Measurements from ENCODE around the gene GNL2.
A peak's percentile ranks its signal among the peaks of the same experiment; 100 is the strongest.
"Not testable (repeated sequence)": the region's sequence is repeated elsewhere in the genome, so short reads cannot be mapped to it uniquely, and the experiment has no call there.

GNL2 gene

DNA sequence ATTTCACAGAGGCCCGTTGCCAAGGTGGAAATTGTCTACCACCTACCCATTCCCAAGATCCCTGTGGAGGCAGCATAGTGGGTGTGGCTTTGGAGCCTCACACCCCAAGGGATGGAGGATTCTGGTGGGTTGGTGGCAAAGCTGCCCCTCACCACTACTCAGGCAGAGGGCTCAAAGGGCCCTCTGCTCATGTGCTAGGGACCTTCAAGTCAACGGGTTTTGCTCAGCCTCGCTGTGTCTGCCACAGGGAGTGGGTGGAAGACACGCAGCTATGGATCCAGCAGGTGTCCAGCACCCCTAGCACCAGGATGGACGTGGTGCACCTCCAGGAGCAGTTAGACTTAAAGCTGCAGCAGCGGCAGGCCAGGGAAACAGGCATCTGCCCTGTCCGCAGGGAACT lies 36.7 kb downstream of the GNL2 start:
- no peak for DNase-seq

DNA sequence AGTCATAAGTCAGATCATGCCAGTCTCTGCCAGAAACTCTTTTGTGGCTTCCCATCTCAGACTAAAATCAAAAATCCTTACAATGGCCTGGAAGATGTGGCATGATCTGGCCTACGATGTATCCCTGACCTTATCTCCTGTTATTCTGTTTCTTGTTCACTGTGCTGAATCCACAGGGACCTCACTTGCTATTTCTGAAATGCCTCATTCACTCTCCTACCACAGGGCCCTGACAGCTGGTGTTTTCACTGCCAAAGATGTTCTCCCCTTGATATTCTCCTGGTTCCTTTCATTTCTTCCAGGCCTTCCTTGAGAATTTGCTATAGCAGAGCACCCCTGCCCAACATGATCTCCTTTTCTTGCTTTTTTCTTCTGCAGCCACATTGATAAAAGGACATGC lies 37.3 kb downstream of the GNL2 start:
- no peak for DNase-seq

GRCh38 chr1:37557402-37557801 lies 38.3 kb downstream of the GNL2 start:
- DNase-seq, result no peak

DNA sequence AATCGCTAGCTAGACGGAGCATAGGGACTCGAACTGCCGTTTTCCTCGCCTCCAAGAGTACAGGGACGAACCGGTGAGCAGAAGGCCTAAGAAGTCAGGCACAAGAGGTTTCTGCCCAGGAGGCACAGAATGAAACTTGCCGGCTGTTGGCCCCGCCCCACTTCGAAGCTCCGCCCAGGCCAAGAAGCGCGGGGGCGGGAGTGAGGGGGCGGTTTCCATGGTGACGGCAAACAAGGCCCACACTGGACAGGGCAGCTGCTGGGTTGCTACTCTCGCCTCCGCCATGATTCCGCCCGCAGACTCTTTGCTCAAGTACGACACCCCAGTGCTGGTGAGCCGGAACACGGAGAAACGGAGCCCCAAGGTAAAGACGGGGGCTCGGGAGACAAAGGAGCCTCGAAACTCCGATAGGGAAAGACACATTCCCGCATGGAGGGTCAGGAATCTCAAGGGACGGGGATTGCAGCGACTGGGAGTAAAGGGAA lies 39.0 kb downstream of the GNL2 start, which contains the start of gene DNALI1:
TSS of gene DNALI1 (plus strand) at position 229 of the 485 bp plus-strand sequence. CDS start at position 284, 55 bp downstream.
- DNase-seq, result peak; percentile 35

GRCh38 chr1:37553927-37554808 lies 41.6 kb downstream of the GNL2 start, which contains the start of gene SNIP1:
SNIP1 (minus strand) TSS chr1:37554293; CDS start chr1:37554229, 64 bp downstream.
- DNase-seq, result peak; percentile 97

- no peak for DNase-seq
Measured at GRCh38 chr1:37553598-37553926, 42.2 kb downstream of the GNL2 start.

- no peak for DNase-seq
Measured at GRCh38 chr1:37549341-37549740, 46.4 kb downstream of the GNL2 start.

DNA sequence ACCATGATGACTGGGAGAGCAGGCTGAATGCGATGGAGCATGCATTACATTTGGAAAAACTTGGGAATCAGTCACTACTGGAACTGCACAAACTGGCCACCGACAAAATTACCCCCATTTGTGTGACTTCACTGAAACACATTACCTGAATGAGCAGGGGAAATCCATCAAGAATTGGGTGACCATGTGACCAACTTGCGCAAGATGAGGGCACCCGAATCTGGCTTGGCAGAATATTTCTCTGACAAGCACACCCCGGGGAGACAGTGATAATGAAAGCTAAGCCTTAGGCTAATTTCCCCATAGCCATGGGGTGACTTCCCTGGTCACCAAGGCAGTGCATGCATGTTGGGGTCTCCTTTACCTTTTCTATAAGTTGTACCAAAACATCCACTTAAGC lies 50.7 kb downstream of the GNL2 start:
- DNase-seq, result no peak

GRCh38 chr1:37544530-37544929 lies 51.2 kb downstream of the GNL2 start:
- DNase-seq, result no peak

- no peak for DNase-seq
Measured at GRCh38 chr1:37540036-37540785, 55.5 kb downstream of the GNL2 start.

DNA sequence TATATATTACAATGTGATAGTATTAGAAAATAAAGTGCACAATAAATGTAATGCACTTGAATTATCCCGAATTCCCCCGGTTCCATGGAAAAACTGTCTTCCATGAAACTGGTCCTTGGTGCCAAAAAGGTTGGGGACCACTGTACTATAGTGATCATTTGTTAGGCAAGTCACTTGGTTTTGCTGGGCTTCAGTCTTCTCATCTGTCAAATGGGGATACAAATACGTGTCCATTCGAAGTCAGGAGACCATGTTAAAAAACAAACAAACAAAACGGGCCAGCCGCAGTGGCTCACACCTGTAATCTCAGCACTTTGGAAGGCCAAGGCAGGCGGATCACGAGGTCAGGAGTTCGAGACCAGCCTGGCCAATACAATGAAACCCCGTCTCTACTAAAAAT lies 56.6 kb downstream of the GNL2 start:
- DNase-seq, result not testable (repeated sequence)

DNA sequence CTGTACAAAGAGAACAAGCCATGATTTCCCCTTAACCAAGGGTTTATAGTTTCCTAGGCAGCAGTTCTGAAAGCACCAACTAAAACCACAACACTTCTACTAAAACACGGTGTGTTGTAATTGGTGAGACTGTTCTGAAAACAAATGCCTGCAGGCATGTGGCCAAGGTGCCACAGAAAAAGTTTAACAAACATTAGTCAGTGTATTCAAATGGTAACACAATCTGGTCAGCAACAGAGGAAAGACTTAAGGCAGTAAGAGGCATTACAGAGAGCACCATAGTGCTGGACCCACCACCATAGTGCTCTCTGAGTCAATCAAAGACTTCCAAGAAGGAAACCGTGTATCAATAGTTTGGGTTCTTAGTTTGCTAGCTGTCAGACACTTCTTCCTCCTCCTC lies 58.4 kb downstream of the GNL2 start:
- DNase-seq, result no peak

DNA sequence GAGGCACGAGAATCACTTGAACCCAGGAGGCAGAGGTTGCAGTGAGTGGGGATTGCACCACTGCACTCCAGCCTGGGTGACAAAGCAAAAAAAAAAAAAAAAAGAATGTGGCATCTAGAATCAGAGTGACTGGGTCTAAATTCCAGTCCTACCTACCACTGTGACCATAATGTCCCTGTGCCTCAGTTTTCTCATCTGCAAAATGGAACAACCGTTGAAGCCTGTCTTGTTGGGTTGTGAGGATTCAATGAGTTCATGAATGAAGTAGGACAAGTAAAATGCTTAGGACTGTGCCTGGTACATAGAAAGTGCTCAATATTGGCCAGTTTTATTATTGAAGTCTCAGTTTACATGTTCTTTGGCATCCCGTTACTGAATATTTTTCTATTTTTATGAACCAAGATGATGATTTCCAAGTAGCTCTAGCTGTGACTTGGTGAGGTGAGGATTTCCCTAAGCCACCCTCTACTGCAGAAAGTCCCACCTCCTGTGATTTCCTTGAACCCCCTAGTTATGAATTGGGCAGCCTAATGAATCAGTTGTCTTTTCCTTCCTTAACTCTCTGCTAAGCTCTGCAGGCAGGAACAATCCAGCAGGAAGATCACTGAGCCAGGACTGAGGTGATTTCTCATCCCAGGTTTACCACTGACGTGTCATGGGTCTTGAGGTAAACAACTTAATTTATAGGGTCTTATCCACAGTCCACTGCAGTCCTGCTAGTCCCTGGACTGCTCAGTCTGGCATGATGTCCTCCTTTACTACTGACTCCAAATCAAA lies 62.2 kb downstream of the GNL2 start:
- DNase-seq, result no peak

DNA sequence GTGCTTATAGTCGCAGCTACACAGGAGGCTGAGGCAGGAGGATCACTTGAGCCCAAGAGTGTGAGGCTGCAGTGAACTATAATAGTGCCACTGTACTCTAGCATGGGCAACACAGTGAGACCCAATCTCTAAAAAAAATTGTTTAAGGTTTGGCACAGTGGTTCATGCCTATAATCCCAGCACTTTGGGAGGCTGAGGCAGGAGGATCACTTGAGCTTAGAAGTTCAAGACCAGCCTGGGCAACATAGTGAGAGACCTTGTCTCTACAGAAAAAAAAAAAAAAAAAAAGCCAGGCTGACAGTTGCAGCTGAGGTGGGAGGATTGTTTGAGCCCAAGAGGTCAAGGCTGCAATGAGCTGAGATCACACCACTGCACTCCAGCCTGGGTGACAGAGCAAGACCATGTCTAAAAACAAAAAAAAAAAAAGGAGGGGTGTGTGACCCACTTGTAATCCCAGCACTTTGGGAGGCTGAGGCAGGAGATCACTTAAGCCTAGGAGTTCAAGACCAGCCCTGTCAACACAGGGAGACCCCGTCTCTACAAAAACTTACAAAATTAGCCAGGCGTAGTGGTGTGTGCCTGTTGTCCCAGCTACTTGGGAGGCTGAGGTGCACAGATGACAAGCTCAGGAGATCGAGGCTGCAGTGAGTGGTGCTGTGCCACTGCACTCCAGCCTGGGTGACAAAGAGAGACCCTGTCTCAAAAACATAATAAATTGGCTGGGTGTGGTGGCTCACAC lies 63.1 kb downstream of the GNL2 start:
- DNase-seq, result not testable (repeated sequence)

DNA sequence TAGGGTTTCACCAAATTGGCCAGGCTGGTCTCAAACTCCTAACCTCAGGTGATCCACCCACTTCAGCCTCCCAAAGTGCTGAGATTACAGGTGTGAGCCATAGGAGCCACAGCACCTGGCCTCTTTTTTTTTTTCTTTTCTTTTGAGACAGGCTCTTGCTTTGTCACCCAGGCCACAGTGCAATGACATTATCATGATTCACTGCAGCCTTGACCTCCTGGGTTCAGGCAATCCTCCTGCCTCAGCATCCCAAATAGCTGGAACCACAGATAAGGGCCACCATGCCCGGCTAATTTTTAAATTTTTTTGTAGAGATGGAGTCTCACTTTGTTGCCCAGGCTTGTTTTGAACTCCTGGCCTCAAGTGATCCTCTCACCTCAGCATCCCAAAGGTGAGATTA lies 65.8 kb downstream of the GNL2 start:
- DNase-seq, result not testable (repeated sequence)

DNA sequence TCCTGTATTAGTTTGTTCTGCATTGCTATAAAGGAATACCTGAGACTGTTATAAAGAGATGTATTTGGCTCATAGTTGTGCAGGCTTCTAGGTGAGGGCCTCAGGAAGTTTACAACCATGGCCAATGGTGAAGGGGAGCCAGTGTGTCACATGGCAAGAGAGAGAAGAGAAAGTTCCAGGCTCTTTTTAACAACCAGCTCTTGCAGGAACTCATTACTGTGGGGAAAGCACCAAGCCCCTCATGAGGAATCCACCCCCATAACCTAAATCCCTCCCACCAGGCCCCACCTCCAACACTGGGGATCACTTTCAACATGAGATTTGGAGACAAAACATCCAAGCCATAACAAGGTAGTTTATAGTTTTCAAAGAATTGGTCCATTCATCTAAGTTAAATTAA lies 76.1 kb downstream of the GNL2 start:
- no peak for DNase-seq

- DNase-seq, result not testable (repeated sequence)
Measured at GRCh38 chr1:37518929-37519328, 76.8 kb downstream of the GNL2 start.

GRCh38 chr1:37518241-37518640 lies 77.5 kb downstream of the GNL2 start:
- DNase-seq, result not testable (repeated sequence)

GRCh38 chr1:37517569-37517968 lies 78.2 kb downstream of the GNL2 start:
- DNase-seq, result no peak
